Measurements from ENCODE around the gene FAXDC2.

DNA sequence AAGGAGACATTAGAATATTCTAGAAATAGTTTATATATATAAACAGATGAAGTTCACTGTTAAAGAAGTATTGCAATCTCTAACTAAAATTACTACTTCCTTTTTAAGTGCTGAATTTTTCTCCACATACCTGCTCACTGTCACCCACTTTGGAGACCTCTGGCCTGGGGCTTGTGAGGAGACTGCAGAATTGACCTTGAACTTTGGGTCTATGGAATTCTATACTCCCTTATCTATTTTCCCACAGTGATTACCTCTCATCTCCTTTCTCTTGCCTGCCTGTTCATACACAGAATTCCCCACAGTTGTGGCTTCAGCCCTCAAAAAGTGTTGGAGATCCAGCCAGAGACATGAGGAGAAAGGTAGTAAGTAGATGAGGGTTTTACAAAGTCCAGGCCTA is 49.8 kb downstream of the FAXDC2 start:
- TF ChIP-seq TBL1XR1 (IDR thresholded peaks at IDR 0.05; ENCODE audit: low read depth, low read length), result no peak
- no peak for TF ChIP-seq LARP7 (IDR thresholded peaks at IDR 0.05)
- no peak for TF ChIP-seq CHD1 (IDR thresholded peaks at IDR 0.05; ENCODE audit: low read depth, low read length)
- TF ChIP-seq CBX3 (IDR thresholded peaks at IDR 0.05; ENCODE audit: borderline replicate concordance, low read depth), result no peak
- TF ChIP-seq, protein P1, sequence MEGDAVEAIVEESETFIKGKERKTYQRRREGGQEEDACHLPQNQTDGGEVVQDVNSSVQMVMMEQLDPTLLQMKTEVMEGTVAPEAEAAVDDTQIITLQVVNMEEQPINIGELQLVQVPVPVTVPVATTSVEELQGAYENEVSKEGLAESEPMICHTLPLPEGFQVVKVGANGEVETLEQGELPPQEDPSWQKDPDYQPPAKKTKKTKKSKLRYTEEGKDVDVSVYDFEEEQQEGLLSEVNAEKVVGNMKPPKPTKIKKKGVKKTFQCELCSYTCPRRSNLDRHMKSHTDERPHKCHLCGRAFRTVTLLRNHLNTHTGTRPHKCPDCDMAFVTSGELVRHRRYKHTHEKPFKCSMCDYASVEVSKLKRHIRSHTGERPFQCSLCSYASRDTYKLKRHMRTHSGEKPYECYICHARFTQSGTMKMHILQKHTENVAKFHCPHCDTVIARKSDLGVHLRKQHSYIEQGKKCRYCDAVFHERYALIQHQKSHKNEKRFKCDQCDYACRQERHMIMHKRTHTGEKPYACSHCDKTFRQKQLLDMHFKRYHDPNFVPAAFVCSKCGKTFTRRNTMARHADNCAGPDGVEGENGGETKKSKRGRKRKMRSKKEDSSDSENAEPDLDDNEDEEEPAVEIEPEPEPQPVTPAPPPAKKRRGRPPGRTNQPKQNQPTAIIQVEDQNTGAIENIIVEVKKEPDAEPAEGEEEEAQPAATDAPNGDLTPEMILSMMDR (IDR thresholded peaks at IDR 0.05 in 2 of 3, conservative IDR thresholded peaks at IDR 0.05 in 1 of 3; ENCODE audit: control insufficient read depth in 2 of 3, extremely low read depth in 1 of 3, insufficient read depth in 1 of 3, low read depth in 3 of 3, low read length in 3 of 3), result no peak
- TF ChIP-seq MYC (IDR thresholded peaks at IDR 0.05; ENCODE audit: insufficient read depth, insufficient read length, insufficient replicate concordance, low read length, severe bottlenecking), result no peak
- TF ChIP-seq, protein P2, sequence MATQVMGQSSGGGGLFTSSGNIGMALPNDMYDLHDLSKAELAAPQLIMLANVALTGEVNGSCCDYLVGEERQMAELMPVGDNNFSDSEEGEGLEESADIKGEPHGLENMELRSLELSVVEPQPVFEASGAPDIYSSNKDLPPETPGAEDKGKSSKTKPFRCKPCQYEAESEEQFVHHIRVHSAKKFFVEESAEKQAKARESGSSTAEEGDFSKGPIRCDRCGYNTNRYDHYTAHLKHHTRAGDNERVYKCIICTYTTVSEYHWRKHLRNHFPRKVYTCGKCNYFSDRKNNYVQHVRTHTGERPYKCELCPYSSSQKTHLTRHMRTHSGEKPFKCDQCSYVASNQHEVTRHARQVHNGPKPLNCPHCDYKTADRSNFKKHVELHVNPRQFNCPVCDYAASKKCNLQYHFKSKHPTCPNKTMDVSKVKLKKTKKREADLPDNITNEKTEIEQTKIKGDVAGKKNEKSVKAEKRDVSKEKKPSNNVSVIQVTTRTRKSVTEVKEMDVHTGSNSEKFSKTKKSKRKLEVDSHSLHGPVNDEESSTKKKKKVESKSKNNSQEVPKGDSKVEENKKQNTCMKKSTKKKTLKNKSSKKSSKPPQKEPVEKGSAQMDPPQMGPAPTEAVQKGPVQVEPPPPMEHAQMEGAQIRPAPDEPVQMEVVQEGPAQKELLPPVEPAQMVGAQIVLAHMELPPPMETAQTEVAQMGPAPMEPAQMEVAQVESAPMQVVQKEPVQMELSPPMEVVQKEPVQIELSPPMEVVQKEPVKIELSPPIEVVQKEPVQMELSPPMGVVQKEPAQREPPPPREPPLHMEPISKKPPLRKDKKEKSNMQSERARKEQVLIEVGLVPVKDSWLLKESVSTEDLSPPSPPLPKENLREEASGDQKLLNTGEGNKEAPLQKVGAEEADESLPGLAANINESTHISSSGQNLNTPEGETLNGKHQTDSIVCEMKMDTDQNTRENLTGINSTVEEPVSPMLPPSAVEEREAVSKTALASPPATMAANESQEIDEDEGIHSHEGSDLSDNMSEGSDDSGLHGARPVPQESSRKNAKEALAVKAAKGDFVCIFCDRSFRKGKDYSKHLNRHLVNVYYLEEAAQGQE (IDR thresholded peaks at IDR 0.05; ENCODE audit: low read depth, low read length), result no peak
- TF ChIP-seq, protein P3, sequence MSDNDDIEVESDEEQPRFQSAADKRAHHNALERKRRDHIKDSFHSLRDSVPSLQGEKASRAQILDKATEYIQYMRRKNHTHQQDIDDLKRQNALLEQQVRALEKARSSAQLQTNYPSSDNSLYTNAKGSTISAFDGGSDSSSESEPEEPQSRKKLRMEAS (IDR thresholded peaks at IDR 0.05; ENCODE audit: low read depth, low read length), result no peak
